GM21381 (cell line): ENCODE data around the gene EPN1.

Source experiments
- ATAC-seq: cut with Tn5 transposase; IDR thresholded peaks from one replicate; pipeline ENCODE4 v1.9.1; 2021; ENCODE audit warnings: mild to moderate bottlenecking, moderate library complexity; ENCODE audit not compliant: unreplicated experiment

The EPN1 gene

GRCh38 chr19:55646889-55647731, 27.9 kb upstream of the EPN1 start:
- ATAC-seq: no peak

DNA sequence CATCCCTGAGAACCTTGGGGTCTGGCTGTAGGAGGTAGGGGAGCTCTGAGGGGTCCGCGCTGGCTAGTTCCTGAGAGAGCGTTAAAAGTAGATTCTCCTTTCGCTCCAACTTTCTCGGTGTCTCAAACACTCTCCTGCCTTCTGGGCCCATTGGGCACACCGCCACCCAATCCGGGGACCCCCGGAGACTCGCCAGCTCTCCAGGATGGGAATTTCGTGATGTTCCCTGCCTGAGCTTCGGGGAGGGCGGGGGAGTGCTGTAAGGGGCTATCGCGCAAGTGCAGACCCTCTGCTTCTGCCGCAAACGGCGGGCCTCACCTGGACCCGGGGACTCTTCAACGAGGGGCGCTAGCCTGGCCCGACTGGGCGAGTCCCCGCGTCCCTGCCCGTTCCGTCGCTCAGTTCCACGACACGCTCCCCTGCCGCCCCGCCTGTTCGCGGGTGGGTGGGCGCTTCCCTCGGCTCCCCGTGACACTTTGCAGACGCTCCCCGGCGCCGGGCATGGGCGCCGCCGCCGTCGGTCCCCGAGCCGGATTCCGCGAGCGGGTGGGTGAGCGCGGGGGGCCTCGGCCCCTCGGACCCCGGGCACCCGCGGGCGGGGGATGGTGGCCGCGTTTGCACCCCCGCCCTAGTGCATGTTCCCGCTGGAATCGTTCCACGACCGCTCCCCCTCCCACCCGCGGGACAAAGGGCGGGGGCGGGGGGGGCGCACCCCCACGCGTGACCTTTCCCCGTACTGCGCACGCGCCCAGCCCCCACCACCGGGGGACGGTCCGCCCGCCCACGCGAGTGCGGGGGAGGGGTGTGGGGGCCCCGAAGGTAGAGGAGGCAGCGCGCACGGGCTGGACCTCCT, 27.1 kb upstream of the EPN1 start, which contains the start of gene CCDC106:
TSS of gene CCDC106 (plus strand) at position 481 of the 853 bp plus-strand sequence. CDS start 835 bp downstream, outside the sequence.
- peak; percentile 34 for ATAC-seq

DNA sequence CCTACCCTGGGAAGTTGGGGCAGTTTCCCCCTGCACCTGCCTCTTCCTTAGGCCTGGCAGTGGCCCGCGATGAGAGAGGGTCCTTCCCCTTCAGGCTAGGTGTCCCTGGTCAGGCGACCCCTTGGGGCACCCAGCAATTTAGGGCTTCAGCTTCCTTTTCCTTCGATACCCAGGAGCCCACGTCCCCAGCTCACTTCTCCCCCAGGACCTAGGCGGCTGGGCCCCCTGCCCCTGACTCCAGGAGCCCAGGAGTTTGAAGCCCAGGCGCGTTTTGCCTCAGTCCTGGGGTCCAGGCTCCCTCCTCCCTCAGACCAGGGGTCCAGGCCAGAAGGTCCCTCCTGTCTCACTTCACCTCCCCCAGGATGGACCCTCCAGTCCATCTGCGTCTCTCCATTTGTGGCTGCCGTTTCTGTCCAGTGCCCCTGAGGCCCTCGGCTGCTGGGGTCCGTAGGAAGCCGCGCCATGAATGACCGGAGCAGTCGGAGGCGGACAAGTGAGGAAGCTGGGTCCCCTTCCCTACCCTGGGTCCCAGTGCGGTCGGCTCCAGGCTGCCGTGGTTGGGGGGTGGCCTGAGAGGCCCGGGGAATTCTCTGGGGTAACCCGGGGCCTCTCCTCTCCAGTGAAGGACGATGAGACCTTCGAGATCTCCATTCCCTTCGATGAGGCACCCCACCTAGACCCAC, 26.3 kb upstream of the EPN1 start:
- ATAC-seq: no peak

DNA sequence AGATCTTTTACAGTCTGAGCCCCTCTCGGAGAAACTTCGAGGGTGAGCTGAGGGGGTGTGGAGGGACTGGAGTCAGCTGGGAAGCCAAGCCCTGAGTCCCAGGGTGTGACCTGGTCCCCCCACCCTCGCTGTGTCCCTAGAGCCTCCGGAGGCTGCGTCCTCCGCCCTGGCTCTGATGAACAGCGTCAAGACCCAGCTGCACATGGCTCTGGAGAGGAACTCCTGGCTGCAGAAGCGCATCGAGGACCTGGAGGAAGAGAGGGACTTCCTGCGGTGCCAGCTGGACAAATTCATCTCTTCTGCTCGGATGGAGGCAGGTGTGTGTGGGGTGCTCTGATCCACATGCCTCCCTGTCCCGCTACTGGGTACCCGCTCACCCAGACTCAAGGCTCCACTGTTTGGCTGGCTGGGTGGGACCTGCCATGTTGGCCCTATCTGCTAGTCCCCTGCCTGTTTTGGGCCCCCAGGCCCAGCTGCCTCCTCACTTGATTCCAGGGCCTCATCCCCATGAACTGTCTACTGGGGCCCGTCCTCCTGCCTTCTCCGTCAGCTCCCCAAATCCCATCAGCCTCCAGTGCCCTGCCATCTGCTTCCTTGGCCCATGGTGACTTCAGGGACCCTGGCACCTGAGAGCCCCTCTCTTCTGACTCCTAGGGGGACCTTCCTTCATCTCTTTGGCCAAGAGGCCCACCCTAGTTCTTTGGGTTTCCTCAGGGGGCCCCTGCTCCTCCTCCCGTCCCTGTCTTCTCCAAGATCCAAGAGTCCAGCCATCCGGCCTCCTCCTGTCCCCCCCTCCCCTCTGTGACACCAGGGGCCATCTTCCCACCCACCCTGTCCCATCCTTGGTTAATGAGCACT, 25.5 kb upstream of the EPN1 start:
- ATAC-seq: no peak

GRCh38 chr19:55650126-55650557, 24.9 kb upstream of the EPN1 start:
- no peak for ATAC-seq

DNA sequence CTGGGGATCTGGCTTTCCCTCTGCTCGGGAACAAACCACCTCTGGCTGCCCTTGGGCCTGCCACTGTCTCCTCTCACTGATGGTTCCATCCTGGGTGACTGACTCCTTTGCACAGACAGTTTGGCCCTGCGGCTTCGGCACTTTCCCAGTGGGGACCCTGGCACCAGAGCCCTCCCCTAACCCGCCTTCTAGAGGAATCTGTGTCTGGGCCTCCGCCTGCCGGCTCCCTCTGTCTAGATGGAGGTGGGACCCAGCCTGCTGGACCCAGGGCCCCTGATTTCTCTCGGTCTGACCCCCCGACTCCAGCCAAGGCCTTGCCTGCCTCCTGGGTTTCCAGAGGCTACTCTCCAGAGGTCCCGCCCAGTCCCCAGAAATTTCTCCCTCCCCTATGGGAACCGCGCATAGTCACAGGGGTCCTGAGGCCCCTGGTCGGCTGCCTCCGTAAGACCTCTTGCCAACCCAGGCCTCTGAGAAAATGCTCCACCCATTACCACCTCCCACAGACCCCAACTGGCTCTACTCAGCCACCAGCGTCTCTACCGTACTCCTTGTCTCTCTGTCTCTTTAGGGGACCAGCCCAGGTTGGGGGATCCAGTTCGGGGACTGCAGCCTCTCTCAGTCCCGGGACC, 24.3 kb upstream of the EPN1 start:
- ATAC-seq: no peak

GRCh38 chr19:55651236-55651635, 23.8 kb upstream of the EPN1 start:
- ATAC-seq: no peak

- no peak for ATAC-seq
These were observed 22.5 kb upstream of the EPN1 start for GRCh38 chr19:55652311-55653128.

DNA sequence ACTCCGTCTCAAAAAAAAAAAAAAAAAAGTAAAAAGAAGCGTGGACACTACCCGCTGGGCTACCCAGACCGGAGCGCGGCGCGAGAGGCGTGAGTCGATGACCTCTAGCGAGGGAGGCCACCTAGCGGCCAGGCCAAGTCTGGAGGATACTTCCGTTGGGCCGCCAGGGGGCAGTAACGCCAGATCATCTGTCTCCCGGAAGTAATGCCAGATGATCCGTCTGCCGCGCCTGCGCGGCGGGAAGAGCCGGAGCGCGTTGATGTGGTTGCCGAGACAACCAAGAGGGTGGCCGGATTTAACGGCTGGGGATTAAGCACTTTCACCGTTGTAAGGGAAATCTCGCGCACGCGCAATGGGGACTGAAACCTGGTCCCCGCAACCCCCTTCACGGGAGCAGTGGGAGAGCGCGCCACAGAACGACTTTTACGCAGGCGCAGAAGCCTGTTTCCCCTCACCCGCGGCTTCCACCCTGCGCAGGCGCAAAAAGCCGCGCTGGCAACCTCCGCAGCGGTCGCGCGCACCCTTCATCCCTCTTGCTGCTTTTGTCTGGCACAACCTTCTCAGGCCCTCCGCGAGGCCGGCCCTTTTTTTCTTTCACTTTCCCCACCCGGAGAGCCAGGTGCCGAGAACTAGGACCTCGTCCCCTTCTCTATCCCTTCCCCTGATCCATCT, 21.2 kb upstream of the EPN1 start:
- peak; percentile 39 for ATAC-seq

DNA sequence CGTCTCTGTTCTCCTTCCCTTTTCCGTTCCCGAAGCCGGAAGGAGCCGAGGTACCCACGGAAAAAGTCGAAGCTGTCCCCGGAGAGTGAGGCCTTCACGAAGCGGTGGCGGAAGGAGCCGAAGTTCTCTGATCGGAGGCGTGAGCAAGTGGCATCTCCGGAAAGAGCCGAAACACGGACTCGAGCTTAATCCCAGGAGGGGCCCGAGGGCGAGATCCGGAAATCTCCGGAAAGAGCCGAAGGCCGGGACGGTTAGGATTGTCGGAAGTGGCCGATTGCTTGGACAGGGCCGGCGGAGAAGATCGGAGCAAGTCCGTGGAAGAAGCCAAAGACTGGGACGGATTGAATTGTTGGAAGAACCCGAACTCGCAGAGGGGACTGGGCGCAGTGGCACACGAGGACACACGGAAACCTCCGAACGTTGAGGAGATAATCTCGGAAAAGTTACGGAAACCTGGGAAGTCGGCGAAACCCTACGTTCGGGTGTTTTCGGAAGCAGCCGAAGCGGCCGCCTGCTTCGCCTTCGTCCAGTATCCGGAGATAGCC, 20.6 kb upstream of the EPN1 start:
- ATAC-seq: peak; percentile 63

GRCh38 chr19:55654868-55655647, 20.0 kb upstream of the EPN1 start, which contains the start of gene U2AF2:
Gene U2AF2, plus strand, starts transcription at chr19:55655035. Its CDS starts 70 bp downstream, at chr19:55655105.
- ATAC-seq: peak; percentile 28

DNA sequence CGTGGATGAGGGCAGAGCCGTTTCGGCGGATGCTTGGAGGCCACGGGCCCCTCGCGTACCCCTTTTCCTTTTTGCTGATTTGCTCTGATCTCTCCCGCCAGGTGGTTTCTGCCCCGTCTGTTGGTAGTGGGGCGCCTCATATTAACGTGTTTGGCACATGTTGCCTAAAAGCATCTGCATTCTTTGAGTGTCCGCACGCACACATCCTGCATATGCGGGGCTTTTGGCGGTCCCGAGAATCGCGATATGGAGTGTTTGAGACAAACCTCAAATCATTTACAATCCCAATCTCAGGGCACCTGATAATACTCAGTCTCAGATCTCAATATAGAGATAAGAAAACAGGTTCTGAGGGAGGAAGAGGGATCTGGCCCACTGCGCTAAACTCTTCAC, 19.4 kb upstream of the EPN1 start:
- no peak for ATAC-seq

GRCh38 chr19:55656552-55656951, 18.5 kb upstream of the EPN1 start:
- ATAC-seq: no peak

- ATAC-seq: no peak
These were observed 17.9 kb upstream of the EPN1 start for GRCh38 chr19:55656988-55657747.

DNA sequence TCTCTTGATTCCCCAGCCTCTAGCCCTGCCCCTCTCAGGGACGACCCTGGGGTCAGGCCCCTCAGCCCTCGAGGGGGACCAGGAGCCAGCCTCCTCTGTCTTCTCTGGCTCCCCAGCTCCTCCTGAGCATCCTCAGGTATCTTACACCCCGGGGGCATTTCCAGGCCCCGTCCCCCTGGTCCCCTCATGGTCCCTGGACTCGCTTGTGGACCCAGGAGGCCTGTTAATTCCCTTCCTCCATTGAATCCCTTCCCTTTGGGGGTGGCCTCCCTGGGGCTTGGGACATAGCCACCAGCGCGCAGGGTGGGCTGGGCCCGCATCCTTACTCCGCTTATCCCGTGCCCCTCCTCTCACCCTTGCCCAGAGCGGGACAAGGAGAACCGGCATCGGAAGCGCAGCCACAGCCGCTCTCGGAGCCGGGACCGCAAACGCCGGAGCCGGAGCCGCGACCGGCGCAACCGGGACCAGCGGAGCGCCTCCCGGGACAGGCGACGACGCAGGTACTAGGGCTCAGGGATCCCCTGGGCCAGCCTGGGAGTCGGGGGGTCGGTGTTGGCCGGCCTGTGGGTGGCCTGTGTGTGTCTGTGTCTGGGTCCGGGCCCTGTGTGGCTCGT, 16.1 kb upstream of the EPN1 start:
- ATAC-seq: no peak

GRCh38 chr19:55659822-55660221, 15.2 kb upstream of the EPN1 start:
- ATAC-seq: no peak
